ENCODE results near the gene C1QTNF1.
A peak's percentile ranks its signal among the peaks of the same experiment; 100 is the strongest.

Gene C1QTNF1

GRCh38 chr17:78992542-78993212, 31.3 kb upstream of the C1QTNF1 start:
- DNase-seq (ENCODE audit: low read depth in 2 of 2), result no peak

DNA sequence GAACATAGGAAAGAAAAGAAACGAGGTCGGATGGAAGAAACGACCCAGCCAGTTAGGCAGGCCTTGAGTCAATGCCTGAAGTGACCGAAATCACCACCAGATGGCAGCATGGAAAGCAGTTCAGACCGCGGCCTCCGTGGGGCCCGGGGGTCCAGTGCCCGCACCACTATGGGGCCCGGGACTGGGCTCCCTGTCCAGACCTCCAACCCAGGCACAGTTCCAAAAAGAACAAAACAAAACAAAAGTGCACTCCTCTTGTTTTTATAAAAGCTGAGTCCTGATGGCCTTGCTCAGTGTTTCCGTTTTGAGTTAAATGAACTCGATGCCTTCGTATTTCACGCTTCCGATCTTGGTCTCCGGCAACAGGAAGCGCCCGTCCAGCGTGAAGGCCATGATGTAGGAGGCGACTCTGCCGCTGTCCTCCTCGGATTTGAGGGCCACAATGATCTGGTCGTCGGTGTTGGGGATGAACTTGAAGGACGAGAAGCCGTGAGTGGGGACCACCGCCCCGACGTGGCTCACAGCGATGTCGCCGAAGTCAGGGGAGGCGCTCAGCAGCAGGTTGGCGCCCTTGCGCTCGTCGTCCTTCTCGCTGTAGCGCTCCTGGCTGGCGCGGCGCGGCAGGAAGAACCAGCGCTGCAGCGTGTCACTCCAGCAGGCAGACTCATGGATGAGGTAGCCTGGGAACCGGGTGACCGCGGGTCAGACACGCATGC, 30.6 kb upstream of the C1QTNF1 start:
- DNase-seq (ENCODE audit: low read depth in 2 of 2), result peak; percentile 16 to 23

GRCh38 chr17:78993981-78994671, 29.8 kb upstream of the C1QTNF1 start:
- DNase-seq (ENCODE audit: low read depth in 2 of 2), result no peak

- no peak for DNase-seq (ENCODE audit: low read depth in 2 of 2)
These were observed 28.8 kb upstream of the C1QTNF1 start for GRCh38 chr17:78995022-78995760.

GRCh38 chr17:78995761-78996451, 28.1 kb upstream of the C1QTNF1 start:
- no peak for DNase-seq (ENCODE audit: low read depth in 2 of 2)

- DNase-seq (ENCODE audit: low read depth in 2 of 2), result no peak
These were observed 27.2 kb upstream of the C1QTNF1 start for GRCh38 chr17:78996781-78997201.

GRCh38 chr17:78997231-78997741, 26.7 kb upstream of the C1QTNF1 start:
- no peak for DNase-seq (ENCODE audit: low read depth in 2 of 2)

DNA sequence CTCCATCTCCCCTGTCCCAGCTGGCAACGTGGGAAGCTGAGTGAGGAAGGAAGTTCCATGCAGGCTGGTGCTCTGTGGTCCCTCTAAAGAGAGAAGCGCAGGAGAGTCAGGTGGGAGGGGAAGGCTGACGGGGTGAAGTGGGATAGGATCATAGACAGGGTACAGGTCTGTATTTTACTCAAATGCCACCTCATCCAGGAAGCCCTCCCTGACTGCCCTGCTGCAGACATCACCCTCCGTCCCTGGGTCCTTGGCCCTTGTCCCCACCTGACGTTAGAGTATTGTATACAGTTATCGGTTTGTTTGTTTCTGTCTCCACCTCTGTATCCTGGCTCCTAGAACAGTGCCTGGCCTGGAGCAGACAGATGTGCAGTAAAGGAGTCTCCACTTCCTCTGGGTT, 26.1 kb upstream of the C1QTNF1 start:
- DNase-seq (ENCODE audit: low read depth in 2 of 2), result no peak

GRCh38 chr17:78998311-78999055, 25.5 kb upstream of the C1QTNF1 start:
- no peak for DNase-seq (ENCODE audit: low read depth in 2 of 2)

GRCh38 chr17:78999056-78999768, 24.8 kb upstream of the C1QTNF1 start:
- no peak for DNase-seq (ENCODE audit: low read depth in 2 of 2)

- DNase-seq (ENCODE audit: low read depth in 2 of 2), result no peak
These were observed 24.0 kb upstream of the C1QTNF1 start for GRCh38 chr17:78999947-79000395.

GRCh38 chr17:79000396-79001189, 23.4 kb upstream of the C1QTNF1 start:
- no peak for DNase-seq (ENCODE audit: low read depth in 2 of 2)

GRCh38 chr17:79001190-79002020, 22.6 kb upstream of the C1QTNF1 start:
- DNase-seq (ENCODE audit: low read depth in 2 of 2), result no peak

GRCh38 chr17:79002291-79002690, 21.7 kb upstream of the C1QTNF1 start:
- DNase-seq (ENCODE audit: low read depth in 2 of 2), result no peak

- no peak for DNase-seq (ENCODE audit: low read depth in 2 of 2)
These were observed 21.0 kb upstream of the C1QTNF1 start for GRCh38 chr17:79002796-79003593.

- DNase-seq (ENCODE audit: low read depth in 2 of 2), result no peak
These were observed 20.1 kb upstream of the C1QTNF1 start for GRCh38 chr17:79003661-79004411.
